Measurements from ENCODE around the gene SYNE3.

Gene SYNE3

GRCh38 chr14:95547272-95547625 lies 30.8 kb upstream of the SYNE3 start:
- ATAC-seq, result no peak
- Mint-ChIP-seq H3K36me3 (peaks cover 24% of the 10 kb centered on the region), H3K4me3 (no peak overlapping the region), H3K4me1 (no peaks in the 10 kb centered on the region), H3K27me3 (no peaks in the 10 kb centered on the region), H3K27ac (no peak overlapping the region), H3K9me3 (peaks cover 3% of the 10 kb centered on the region)

- Mint-ChIP-seq H3K27me3 (no peaks in the 10 kb centered on the region), H3K4me1 (no peaks in the 10 kb centered on the region), H3K36me3 (peaks cover 15% of the 10 kb centered on the region), H3K27ac (no peak overlapping the region), H3K9me3 (peaks cover 3% of the 10 kb centered on the region), H3K4me3 (no peak overlapping the region)
- ATAC-seq, result no peak
Measured at GRCh38 chr14:95545515-95546168, 29.2 kb upstream of the SYNE3 start.

DNA sequence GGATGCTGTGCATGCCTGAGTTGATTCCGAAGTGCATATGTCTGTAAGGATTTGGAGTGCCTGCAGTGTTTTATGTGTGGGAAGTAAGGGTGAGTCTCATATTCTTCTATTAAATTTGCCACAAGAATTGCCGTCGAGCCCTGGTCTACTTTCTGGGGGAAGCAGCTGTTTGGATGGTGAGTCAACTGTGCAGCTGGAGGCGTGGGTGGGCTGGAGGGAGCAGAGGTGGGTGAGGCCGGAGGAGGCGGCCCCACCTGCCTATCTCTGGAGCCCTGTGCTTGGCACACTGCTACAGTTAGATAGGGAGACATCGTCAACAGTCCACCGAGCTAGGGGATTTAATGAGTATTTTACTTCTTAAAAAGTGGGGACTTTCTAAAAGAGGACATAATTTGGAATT lies 28.1 kb upstream of the SYNE3 start:
- Mint-ChIP-seq H3K36me3 (peaks cover 6% of the 10 kb centered on the region), H3K27ac (no peak overlapping the region), H3K4me3 (no peak overlapping the region), H3K27me3 (no peaks in the 10 kb centered on the region), H3K9me3 (peaks cover 3% of the 10 kb centered on the region), H3K4me1 (no peaks in the 10 kb centered on the region)
- no peak for ATAC-seq

DNA sequence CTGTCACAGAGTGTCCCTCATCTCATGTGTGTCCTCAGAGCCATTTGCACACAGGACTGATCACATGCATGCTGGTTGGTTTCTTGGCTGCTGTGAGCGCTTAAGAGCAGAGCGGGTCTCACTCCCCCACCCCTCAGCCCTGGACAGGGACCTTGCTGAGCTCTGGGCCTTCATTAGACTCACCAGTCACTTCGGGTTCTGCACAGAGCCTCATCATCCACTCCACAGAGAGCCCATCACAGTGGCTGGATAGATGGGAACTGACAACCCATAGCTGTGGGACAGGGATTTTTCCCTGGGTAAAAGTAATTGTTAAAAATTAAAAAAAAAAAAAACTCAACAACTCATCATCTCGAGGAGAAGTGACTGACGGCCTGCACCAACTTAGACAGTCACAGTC lies 26.6 kb upstream of the SYNE3 start:
- no peak for ATAC-seq
- Mint-ChIP-seq H3K4me3 (no peak overlapping the region), H3K9me3 (no peaks in the 10 kb centered on the region), H3K27ac (no peak overlapping the region), H3K36me3 (no peaks in the 10 kb centered on the region), H3K27me3 (no peaks in the 10 kb centered on the region), H3K4me1 (no peaks in the 10 kb centered on the region)

DNA sequence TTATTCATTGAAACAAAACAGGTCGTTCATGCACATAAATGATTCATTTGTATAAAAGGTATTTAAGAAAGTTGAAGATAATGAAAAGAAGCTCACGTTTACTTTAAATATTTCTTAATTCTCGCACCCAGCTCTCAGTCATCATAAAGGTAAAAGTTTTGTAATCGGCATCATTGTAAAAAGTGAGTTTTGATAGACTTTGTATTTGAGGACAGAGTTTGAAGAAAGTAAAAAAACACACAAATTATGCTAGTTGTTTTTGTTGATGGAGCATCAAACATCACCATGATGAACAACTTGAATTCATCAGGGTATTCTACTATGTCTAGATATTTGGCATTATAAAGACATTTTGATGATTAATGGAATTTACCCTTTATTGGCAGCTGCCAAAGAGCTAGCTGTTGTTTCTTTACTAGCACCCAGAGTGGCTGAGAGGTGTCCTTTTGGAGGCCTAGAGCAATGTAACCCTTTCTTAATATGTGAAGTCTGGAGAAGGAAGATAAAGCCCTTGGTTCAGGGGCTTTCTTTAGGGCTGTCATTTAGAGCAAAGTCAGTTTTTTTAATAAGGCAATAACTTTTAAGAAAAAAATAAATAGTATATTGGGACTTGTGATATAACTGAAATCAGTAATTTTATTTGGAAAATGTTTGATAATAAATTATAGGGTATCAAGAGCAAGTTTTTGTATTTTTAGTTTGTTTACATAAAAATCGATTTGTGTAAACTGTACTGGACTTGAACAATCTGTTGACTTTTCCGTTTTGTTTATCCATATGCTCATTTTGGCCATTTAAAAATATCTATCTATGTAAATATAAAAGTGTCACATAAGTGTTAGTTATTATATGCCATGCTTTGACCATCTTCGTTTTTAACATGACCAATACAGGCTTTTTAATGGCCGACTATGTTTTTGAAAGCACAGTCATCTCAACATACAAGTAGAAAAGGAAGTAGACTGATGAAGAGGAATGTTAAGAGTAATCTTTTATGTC lies 25.8 kb upstream of the SYNE3 start:
- Mint-ChIP-seq H3K4me3 (no peak overlapping the region), H3K27me3 (no peaks in the 10 kb centered on the region), H3K36me3 (no peaks in the 10 kb centered on the region), H3K27ac (no peak overlapping the region), H3K9me3 (no peaks in the 10 kb centered on the region), H3K4me1 (no peaks in the 10 kb centered on the region)
- no peak for ATAC-seq

DNA sequence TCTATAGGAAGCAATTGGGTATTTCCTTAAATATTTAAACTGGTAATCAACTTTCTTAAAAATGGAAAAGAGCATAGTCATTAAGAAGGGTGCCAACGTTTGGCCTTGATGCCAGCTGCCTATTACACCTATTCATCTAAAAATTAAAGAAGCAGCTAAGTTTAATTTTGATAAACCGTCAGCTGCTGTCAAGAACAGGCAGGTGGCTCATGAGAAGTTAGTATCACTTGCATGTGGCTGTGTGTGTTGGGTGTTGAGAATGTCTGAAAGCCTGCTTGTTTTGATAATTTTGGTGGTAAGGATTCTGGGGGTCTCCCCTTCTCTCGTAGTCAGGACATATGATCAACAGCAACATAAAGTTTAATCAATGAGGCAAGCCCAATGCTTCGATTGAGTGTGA lies 24.9 kb upstream of the SYNE3 start:
- ATAC-seq, result no peak
- Mint-ChIP-seq H3K4me3 (no peak overlapping the region), H3K27me3 (no peaks in the 10 kb centered on the region), H3K27ac (no peak overlapping the region), H3K9me3 (no peaks in the 10 kb centered on the region), H3K36me3 (no peaks in the 10 kb centered on the region), H3K4me1 (peaks cover 1% of the 10 kb centered on the region)

DNA sequence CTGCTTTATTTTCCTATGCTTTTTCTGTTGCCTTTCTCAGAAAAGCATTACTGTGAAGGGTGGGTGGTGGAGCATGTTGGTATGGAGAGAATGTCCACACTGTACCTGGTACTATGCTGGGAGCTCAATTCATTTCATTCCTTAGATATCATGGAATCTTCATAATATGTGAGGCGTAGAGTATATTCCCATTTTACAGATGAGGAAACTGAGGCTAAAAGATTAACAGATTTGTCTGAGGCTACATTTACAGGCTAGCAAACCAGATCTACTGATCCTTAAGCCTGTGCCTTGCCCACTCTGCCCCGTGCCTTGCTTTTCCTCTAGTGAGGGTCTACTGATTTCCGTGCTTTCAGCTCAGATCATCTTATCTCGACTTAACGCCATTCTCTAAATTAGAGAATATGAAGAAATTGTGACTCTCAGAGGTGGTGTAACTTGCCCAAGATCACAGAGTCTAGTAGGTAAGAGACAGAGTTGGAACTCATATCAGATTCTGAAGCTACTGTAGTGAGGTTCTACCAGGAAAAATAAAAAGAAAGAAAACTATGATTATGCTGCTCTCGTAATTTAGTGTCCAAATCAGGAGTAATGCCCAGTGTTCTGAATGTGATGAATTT lies 23.9 kb upstream of the SYNE3 start:
- no peak overlapping the region for H3K27ac Mint-ChIP-seq
- H3K27me3 Mint-ChIP-seq, result no peaks in the 10 kb centered on the region
- H3K4me1 Mint-ChIP-seq, result peaks cover 11% of the 10 kb centered on the region
- no peaks in the 10 kb centered on the region for H3K36me3 Mint-ChIP-seq
- H3K4me3 Mint-ChIP-seq, result no peak overlapping the region
- H3K9me3 Mint-ChIP-seq, result no peaks in the 10 kb centered on the region
- ATAC-seq, result no peak

DNA sequence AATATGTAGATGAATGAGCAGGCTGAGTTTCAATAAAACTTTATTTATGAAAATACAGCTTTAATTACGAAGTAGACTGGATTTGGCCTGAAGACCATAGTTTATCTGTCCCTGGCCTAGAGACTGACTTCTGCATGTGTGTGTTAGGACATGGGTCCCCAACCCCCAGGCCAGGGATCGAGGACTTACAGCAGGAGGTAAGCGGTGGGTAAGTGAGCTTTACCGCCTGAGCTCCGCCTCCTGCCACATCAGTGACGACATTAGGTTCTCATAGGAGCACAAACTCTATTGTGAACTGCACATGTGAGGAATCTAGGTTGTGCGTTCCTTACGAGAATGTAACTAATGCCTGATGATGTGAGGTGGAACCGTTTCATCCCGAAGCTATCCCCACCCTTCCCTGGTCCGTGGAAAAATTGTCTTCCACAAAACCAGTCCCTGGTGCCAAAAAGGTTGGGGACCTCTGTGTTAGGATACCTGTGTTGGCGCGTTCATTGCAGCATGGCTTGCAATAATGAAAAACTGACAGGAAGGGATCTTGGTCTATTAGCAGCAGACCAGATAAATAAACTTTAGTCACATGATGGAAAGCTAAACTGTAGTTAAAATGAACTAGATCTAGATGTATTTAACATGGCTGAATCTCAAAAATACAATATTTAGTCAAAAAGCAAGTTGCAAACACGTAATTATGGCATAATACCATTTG lies 22.5 kb upstream of the SYNE3 start:
- no peaks in the 10 kb centered on the region for H3K9me3 Mint-ChIP-seq
- peaks cover 14% of the 10 kb centered on the region for H3K4me1 Mint-ChIP-seq
- H3K27me3 Mint-ChIP-seq, result no peaks in the 10 kb centered on the region
- no peak overlapping the region for H3K4me3 Mint-ChIP-seq
- ATAC-seq, result no peak
- no peak overlapping the region for H3K27ac Mint-ChIP-seq
- H3K36me3 Mint-ChIP-seq, result no peaks in the 10 kb centered on the region

DNA sequence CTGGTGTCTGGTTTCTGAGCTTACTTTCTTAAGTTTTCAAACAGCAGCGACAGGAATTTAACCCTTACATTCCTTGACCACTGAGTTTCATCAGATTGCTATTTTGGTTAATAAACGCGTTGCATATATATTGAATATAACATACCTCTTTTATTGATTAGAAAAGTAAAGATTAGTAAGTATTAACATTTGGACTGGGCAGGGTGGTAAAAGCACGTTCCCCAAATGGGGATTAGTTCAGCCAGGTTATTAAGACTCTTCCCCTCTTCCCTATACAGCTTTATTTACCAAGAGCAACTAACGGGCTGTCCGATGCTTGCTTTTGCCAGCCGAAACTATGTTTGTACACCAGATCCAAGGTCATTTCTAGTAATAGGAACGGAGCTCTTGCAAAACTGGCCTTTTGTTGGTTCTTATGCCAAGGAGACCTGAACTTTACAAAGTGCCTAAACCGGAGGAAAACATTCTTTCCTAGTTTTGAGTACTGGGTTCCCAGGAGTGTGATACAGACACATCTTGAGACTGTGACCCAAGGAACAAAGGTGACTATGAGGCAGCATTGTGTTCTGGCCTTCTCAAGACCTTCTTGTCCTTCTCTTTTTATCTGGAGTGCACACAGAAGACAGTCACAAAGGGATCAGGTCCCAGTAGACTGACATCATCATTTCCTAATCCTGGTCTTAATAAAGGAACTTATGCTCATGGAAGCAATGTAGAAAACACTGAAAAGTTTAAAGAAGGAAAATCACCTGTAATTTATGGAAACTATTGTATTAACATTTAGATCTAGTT lies 21.0 kb upstream of the SYNE3 start:
- peaks cover 28% of the 10 kb centered on the region for H3K4me1 Mint-ChIP-seq
- no peaks in the 10 kb centered on the region for H3K36me3 Mint-ChIP-seq
- H3K9me3 Mint-ChIP-seq, result no peaks in the 10 kb centered on the region
- H3K27me3 Mint-ChIP-seq, result no peaks in the 10 kb centered on the region
- H3K4me3 Mint-ChIP-seq, result no peak overlapping the region
- no peak for ATAC-seq
- H3K27ac Mint-ChIP-seq, result no peak overlapping the region

DNA sequence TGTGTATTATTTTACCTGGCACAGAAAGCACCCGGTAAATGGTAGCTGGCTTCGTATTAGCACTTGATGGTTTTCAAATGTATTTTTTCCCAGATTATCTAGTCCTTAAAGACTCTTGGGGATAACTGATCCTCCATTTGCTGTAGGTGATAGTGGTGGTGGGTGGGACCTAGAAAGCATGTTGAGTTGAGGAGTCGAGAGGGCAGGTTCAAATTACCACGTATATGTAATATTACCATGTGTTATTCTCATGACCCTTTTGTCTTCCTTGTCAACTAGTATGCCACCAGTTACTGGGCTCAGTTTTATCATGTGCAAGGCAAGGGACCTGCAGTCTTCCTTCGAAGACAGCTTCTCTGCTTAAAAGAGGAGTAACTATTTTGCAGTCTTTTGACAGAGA lies 20.2 kb upstream of the SYNE3 start:
- H3K9me3 Mint-ChIP-seq, result no peaks in the 10 kb centered on the region
- peaks cover 2% of the 10 kb centered on the region for H3K36me3 Mint-ChIP-seq
- ATAC-seq, result no peak
- H3K27me3 Mint-ChIP-seq, result no peaks in the 10 kb centered on the region
- H3K4me1 Mint-ChIP-seq, result peaks cover 37% of the 10 kb centered on the region
- H3K27ac Mint-ChIP-seq, result no peak overlapping the region
- no peak overlapping the region for H3K4me3 Mint-ChIP-seq

DNA sequence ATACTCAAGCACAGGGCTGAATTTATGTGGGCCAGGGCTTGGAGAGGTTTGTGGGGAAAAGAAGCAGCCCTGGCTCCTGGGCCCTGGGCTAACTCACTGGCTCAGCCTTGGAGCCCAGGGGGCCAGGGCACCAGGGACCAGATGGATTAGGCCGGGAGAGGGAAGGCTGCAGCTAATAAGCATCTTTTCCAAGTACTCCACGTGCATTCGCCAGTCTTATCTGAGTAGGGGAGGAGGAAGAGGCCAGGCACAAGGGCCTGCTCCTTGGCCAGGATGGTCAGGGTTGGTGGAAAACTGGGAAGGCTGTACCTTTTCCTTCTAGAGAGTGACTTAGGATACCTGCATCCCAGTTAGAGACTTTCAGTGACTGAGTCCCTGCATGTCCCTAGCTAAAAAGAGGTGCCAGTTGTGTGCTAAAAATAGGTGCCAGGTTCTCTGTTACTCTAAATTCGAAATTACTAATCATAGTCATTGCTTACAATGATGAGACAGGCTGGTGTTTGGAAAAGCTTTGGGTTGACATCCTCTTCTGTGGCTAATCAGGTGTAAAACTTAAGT lies 19.7 kb upstream of the SYNE3 start:
- H3K27ac Mint-ChIP-seq, result peak overlapping the region; percentile 88
- H3K4me1 Mint-ChIP-seq, result peaks cover 42% of the 10 kb centered on the region
- H3K27me3 Mint-ChIP-seq, result no peaks in the 10 kb centered on the region
- H3K9me3 Mint-ChIP-seq, result no peaks in the 10 kb centered on the region
- peaks cover 5% of the 10 kb centered on the region for H3K36me3 Mint-ChIP-seq
- peak overlapping the region; percentile 91 for H3K4me3 Mint-ChIP-seq
- ATAC-seq, result no peak

DNA sequence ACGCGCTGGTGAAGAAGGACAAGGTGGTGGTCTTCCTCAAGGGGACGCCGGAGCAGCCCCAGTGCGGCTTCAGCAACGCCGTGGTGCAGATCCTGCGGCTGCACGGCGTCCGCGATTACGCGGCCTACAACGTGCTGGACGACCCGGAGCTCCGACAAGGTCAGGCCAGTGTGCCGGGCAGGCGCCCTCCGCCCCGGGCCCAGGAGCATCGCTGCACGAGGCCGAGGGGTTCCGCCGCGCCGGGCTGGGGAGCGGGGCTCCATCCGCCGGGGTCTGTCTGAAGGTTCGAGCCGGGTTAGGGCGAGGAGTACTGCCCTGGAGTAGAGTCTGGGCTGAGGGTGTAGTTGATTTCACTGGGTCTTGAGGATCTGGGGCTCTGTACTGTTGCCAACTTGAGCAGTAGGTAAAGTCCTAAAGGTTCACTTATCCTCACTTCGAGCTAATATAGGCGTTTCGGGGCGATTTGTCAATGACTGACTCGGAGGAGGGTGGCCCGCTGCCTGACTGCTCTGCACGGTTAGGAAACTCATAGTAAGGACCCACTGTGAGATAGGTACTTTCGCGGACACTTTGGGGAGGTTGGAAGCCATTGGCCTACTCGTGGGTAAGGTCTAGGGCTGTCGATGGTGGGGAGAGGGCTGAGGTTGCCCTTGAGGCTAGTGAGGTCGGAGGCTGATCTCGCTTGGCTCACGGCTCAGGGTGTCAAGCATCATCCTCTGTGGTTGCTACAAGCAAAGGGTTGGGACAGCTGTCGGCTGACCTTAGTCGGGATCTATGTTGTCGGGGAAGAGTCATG lies 19.0 kb upstream of the SYNE3 start:
- ATAC-seq, result peak; percentile 0
- H3K4me1 Mint-ChIP-seq, result peaks cover 47% of the 10 kb centered on the region

GRCh38 chr14:95534299-95535225 lies 18.1 kb upstream of the SYNE3 start, which contains the start of gene GLRX5:
GLRX5 (plus strand) TSS chr14:95535050; CDS start chr14:95535090, 40 bp downstream.
- Mint-ChIP-seq H3K9me3 (no peaks in the 10 kb centered on the region), H3K27me3 (no peaks in the 10 kb centered on the region), H3K4me1 (peaks cover 51% of the 10 kb centered on the region), H3K4me3 (peak within 1 kb of the TSS; percentile 91), H3K36me3 (peaks cover 5% of the 10 kb centered on the region), H3K27ac (peak within 1 kb of the TSS; percentile 88)
- peak; percentile 96 for ATAC-seq

More for the DNA sequence above, 19.0 kb upstream of the SYNE3 start:
- H3K4me3 Mint-ChIP-seq, result peak overlapping the region; percentile 91
- H3K27ac Mint-ChIP-seq, result peak overlapping the region; percentile 88
- H3K27me3 Mint-ChIP-seq, result no peaks in the 10 kb centered on the region
- H3K36me3 Mint-ChIP-seq, result peaks cover 5% of the 10 kb centered on the region
- no peaks in the 10 kb centered on the region for H3K9me3 Mint-ChIP-seq
